ENCODE results near the gene C9orf152. TPM values are rescaled to one million over a fixed set of nuclear protein-coding genes. Genes with fewer than 3 reads are reported as not detected.
"Not testable (repeated sequence)": the region's sequence is repeated elsewhere in the genome, so short reads cannot be mapped to it uniquely, and the experiment has no call there.

C9orf152 gene
- total RNA-seq, 6 experiments from 2014 or later, result not detected

DNA sequence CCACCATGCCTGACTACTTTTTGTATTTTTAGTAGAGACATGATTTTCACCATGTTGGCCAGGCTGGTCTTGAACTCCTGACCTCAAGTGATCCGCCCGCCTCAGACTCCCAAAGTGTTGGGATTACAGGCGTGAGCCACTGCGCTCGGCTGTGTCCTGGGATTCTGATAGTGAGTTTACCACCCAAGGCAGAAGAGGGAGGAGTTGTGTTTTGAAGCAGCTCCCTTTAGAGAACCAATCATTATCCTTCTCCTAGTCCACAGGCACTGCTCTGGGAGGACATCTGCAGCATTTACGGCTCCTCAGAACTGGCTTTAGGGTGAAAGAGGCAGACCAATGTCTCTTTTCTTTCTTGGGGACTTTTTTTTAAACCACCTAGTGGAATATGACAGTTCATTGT, 5.7 kb downstream of the C9orf152 start:
- no peaks in the 10 kb centered on the region for H3K4me1 Mint-ChIP-seq (ENCODE audit: low read depth)
- H3K4me3 Mint-ChIP-seq, result no peak overlapping the region
- no peaks in the 10 kb centered on the region for H3K36me3 Mint-ChIP-seq (ENCODE audit: low read depth)
- peaks cover 20% of the 10 kb centered on the region for H3K27me3 Mint-ChIP-seq (ENCODE audit: insufficient read depth)
- H3K27ac Mint-ChIP-seq, result no peak overlapping the region
- H3K9me3 Mint-ChIP-seq, result no peaks in the 10 kb centered on the region
- no peak for DNase-seq
- TF ChIP-seq, protein P1, sequence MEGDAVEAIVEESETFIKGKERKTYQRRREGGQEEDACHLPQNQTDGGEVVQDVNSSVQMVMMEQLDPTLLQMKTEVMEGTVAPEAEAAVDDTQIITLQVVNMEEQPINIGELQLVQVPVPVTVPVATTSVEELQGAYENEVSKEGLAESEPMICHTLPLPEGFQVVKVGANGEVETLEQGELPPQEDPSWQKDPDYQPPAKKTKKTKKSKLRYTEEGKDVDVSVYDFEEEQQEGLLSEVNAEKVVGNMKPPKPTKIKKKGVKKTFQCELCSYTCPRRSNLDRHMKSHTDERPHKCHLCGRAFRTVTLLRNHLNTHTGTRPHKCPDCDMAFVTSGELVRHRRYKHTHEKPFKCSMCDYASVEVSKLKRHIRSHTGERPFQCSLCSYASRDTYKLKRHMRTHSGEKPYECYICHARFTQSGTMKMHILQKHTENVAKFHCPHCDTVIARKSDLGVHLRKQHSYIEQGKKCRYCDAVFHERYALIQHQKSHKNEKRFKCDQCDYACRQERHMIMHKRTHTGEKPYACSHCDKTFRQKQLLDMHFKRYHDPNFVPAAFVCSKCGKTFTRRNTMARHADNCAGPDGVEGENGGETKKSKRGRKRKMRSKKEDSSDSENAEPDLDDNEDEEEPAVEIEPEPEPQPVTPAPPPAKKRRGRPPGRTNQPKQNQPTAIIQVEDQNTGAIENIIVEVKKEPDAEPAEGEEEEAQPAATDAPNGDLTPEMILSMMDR (IDR thresholded peaks at IDR 0.05), result no peak

DNA sequence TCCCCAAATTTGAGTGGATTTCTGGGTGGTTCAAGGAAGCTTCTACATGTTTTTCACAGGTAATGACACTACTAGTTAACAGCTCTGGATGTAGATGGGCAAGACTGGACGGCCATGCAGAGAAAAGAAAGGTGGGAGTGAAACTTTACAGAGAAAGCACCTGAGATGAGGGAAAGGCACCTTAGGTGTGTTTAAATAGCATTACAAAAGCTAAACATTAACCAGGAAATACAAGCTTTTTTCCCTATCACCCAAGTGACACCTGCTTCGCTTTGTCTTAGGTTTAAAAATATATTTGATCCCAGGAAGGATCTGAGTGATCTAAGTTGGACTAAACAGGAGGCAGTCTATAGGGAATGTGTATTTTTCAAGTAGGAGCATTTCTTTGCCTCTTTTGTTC, 8.3 kb downstream of the C9orf152 start:
- Mint-ChIP-seq H3K27me3 (ENCODE audit: insufficient read depth) (peaks cover 12% of the 10 kb centered on the region), H3K9me3 (no peaks in the 10 kb centered on the region), H3K4me3 (no peak overlapping the region), H3K27ac (no peak overlapping the region), H3K4me1 (ENCODE audit: low read depth) (no peaks in the 10 kb centered on the region), H3K36me3 (ENCODE audit: low read depth) (no peaks in the 10 kb centered on the region)
- no peak for DNase-seq
- TF ChIP-seq, protein P1 (IDR thresholded peaks at IDR 0.05), result no peak

DNA sequence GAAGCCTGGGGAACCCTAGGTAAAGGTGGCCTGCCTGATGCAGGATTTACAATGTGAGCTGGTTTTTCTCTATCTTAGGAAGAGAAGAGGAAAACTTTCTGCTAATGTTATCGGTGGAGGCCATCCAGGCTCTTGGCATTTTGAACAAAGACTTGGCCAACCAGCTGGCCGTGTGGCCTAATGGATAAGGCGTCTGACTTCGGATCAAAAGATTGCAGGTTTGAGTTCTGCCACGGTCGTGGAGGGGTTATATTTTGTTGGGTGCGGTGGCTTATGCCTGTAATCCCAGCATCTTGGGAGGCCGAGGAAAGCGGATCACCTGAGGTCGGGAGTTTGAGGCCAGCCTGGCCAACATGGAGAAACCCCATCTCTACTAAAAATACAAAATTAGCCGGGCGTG, 9.6 kb downstream of the C9orf152 start:
- Mint-ChIP-seq H3K36me3 (ENCODE audit: low read depth) (no peaks in the 10 kb centered on the region), H3K9me3 (no peaks in the 10 kb centered on the region)

DNA sequence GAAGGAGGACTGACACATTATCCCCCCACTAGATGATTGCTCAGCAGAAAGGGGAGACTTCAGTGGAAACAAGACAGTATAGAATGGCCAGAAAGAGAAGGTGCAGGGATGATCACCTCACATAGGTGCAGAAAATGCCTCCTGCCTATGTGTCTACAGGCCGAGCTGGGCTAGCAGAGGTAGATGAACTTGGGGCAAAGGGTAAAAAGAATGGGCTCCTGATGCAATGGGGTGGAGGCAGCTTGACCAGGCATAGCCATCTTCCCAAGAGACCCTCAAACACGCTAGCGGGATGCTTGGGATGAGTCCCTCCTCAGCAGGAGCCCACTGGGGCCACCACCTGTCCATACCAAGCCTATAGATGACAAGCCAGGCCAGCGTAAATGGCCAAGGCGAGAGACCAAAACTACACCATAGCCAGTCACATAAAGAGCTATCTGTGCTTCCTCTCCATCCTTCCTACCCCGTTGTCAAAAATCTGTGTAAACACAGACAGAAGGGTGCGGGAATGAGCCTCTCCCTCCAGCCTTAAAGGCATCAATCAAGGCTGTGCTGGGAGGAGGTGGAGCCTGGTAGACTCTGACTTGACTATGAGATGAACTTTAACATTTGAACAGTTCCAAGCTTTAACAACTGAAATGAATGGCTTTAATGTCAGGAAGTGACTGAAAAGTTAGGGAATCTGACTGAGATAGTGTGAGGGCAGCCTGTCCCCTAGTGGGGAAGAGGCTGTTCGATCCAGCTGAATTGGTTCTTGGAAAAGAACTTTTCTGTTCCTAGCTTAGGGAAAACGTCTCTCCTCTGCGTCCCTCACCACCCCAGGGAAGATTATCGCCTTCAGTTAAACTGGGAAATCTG, 10.4 kb downstream of the C9orf152 start:
- Mint-ChIP-seq H3K27ac (no peak overlapping the region), H3K36me3 (ENCODE audit: low read depth) (no peaks in the 10 kb centered on the region), H3K9me3 (no peaks in the 10 kb centered on the region), H3K27me3 (ENCODE audit: insufficient read depth) (peaks cover 7% of the 10 kb centered on the region), H3K4me1 (ENCODE audit: low read depth) (peaks cover 17% of the 10 kb centered on the region), H3K4me3 (no peak overlapping the region)
- DNase-seq, result no peak
- TF ChIP-seq, protein P1 (IDR thresholded peaks at IDR 0.05), result peak; percentile 64

More for the DNA sequence above, 9.6 kb downstream of the C9orf152 start:
- Mint-ChIP-seq H3K4me1 (ENCODE audit: low read depth) (peaks cover 9% of the 10 kb centered on the region), H3K4me3 (no peak overlapping the region), H3K27me3 (ENCODE audit: insufficient read depth) (peaks cover 7% of the 10 kb centered on the region), H3K27ac (no peak overlapping the region)
- DNase-seq, result no peak
- TF ChIP-seq, protein P1 (IDR thresholded peaks at IDR 0.05), result no peak

DNA sequence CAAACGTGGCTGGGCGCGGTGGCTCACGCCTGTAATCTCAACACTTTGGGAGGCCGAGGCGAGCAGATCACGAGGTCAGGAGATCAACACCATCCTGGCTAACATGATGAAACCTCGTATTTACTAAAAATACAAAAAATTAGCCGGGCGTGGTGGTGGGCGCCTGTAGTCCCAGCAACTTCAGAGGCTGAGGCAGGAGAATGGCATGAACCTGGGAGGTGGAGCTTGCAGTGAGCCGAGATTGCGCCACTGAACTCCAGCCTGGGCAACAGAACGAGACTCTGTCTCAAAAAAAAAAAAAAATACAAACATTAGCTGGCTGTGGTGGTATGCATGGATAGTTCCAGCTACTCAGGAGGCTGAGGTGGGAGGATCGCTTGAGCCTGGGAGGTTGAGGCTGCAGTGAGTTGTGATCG, 11.9 kb downstream of the C9orf152 start:
- not testable (repeated sequence) for H3K36me3 Mint-ChIP-seq (ENCODE audit: low read depth); DNase-seq; H3K9me3 Mint-ChIP-seq; H3K4me3 Mint-ChIP-seq; H3K27me3 Mint-ChIP-seq (ENCODE audit: insufficient read depth); H3K27ac Mint-ChIP-seq
- peaks cover 20% of the 10 kb centered on the region for H3K4me1 Mint-ChIP-seq (ENCODE audit: low read depth)

DNA sequence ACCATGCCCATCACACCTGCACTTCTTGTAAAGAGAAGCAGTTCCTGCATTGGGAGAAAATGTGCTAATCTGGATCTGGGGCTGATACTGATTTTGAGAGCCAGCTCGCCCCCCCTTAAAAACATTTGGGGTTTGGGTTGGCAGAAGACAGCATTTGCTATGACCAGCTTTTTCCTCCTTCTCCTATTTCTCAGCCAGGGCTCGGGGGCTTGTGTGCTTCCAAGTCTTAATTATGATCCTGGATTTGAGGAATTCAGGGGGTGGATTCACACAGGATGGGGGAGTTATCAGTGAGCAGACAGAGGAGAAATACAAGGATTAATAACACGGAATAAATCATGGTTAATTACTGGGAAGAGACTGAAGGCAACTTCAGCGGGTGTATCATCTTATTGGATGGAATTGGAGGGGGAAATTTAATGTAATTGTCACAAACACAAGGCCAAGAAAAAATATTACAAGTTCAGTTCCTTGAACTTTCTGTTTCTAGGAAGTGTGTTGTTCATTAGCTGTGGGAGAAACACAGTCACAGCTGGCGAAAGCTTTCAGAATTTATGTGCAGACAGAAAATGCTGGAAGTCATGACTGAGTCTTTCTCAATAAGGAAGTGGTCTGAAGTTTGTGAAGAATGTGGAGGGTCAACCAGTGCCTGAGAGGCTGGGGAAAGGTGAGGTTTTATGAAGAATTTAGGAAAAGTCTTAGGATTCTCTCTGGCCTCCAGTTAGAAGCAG, 15.3 kb downstream of the C9orf152 start:
- no peaks in the 10 kb centered on the region for H3K36me3 Mint-ChIP-seq (ENCODE audit: low read depth)
- H3K27ac Mint-ChIP-seq, result peak overlapping the region; percentile 74
- H3K4me3 Mint-ChIP-seq, result peak overlapping the region; percentile 68
- no peaks in the 10 kb centered on the region for H3K9me3 Mint-ChIP-seq
- H3K27me3 Mint-ChIP-seq (ENCODE audit: insufficient read depth), result no peaks in the 10 kb centered on the region; the same call in 1 of the 2 replicates
- TF ChIP-seq, protein P1 (IDR thresholded peaks at IDR 0.05), result no peak
- DNase-seq, result peak; percentile 44
- peaks cover 20% of the 10 kb centered on the region for H3K4me1 Mint-ChIP-seq (ENCODE audit: low read depth)
